DND-41 (cell line): ENCODE data around the gene DENND10.

ENCODE experiments used
- ATAC-seq: fragments of 200-7000 bp; cut with Tn5 transposase; 3 replicates; pipeline ENCODE4 v1.9.1; 2021; ENCODE audit warnings: low read depth; ENCODE audit not compliant: insufficient read depth
- DNase-seq: peaks from one replicate; pipeline ENCODE4 v3.0.0-alpha.2; 2020
- H2AFZ ChIP-seq: 2 replicates; pipeline ENCODE4 v1.6.0; 2012; ENCODE audit warnings: low read depth, low read length
- H3K27ac ChIP-seq: 2 replicates; pipeline ENCODE4 v1.5.1; 2012; ENCODE audit warnings: low read length, inconsistent platforms
- H3K27me3 ChIP-seq: fragments of 200-600 bp; sonication (generic); 2 replicates; pipeline ENCODE4 v1.6.0; 2012; ENCODE audit warnings: low read length, mild to moderate bottlenecking, inconsistent platforms; ENCODE audit not compliant: insufficient read depth, poor library complexity
- H3K36me3 ChIP-seq: 2 replicates; pipeline ENCODE4 v1.5.1; 2012; ENCODE audit warnings: low read length, inconsistent platforms; ENCODE audit not compliant: insufficient read depth
- H3K4me1 ChIP-seq: 2 replicates; pipeline ENCODE4 v1.5.1; 2012; ENCODE audit warnings: mild to moderate bottlenecking, low read length; ENCODE audit not compliant: insufficient read depth
- H3K4me2 ChIP-seq: 2 replicates; pipeline ENCODE4 v1.6.0; 2012; ENCODE audit warnings: mild to moderate bottlenecking, moderate library complexity, low read length, inconsistent platforms; ENCODE audit not compliant: insufficient read depth
- H3K4me3 ChIP-seq, 2 experiments: fragments of 200-600 bp in 1 of 2; shearing (Covaris generic) in 1 of 2; 2 replicates each; pipeline ENCODE4 v1.5.1; 2012 to 2016; ENCODE audit warnings: inconsistent platforms in 2 of 2, low read length in 2 of 2, mild to moderate bottlenecking in 2 of 2, low read depth in 1 of 2, moderate library complexity in 1 of 2
- H3K79me2 ChIP-seq: 2 replicates; pipeline ENCODE4 v1.6.0; 2012; ENCODE audit warnings: low read length, inconsistent platforms; ENCODE audit not compliant: insufficient read depth
- H3K9ac ChIP-seq: 2 replicates; pipeline ENCODE4 v1.6.0; 2012; ENCODE audit warnings: low read depth, mild to moderate bottlenecking, inconsistent platforms, low read length, moderate library complexity
- H3K9me3 ChIP-seq: 2 replicates; pipeline ENCODE4 v1.5.1; 2012; ENCODE audit warnings: low read length, moderate library complexity, mild to moderate bottlenecking, inconsistent platforms; ENCODE audit not compliant: insufficient read depth, severe bottlenecking
- H4K20me1 ChIP-seq: 2 replicates; pipeline ENCODE4 v1.6.0; 2012; ENCODE audit warnings: low read length; ENCODE audit not compliant: insufficient read depth
- CTCF ChIP-seq: IDR thresholded peaks from 2 replicates; pipeline ENCODE4 v1.5.1; 2012; ENCODE audit warnings: borderline replicate concordance, low read length, moderate library complexity, mild to moderate bottlenecking; ENCODE audit not compliant: poor library complexity, severe bottlenecking; ENCODE audit errors: extremely low read depth
- EZH2 ChIP-seq: IDR thresholded peaks from 3 replicates; pipeline ENCODE4 v1.6.1; 2012; ENCODE audit warnings: borderline replicate concordance, low read depth, mild to moderate bottlenecking, moderate library complexity, low read length, inconsistent platforms; ENCODE audit not compliant: severe bottlenecking

The DENND10 gene

GRCh38 chr10:119161680-119162451 is 58.0 kb downstream of the DENND10 start:
- H3K4me2 ChIP-seq = no peak overlapping the region; the same call in 1 of the 2 replicates
- H3K79me2 ChIP-seq = peaks cover 32% of the 10 kb centered on the region
- DNase-seq (no peak), ATAC-seq (no peak)
- H3K9me3 ChIP-seq = no peaks in the 10 kb centered on the region
- 0 out of 2 replicates have a peak overlapping the region, but pooled peaks have one; percentile 49 for H3K27ac ChIP-seq
- H3K27me3 ChIP-seq = no peaks in the 10 kb centered on the region
- H3K9ac ChIP-seq = no peak overlapping the region
- H3K4me1 ChIP-seq = peaks cover 39% of the 10 kb centered on the region
- no peak overlapping the region for H2AFZ ChIP-seq
- H4K20me1 ChIP-seq = no peaks in the 10 kb centered on the region
- no peak overlapping the region for H3K4me3 ChIP-seq
- TF ChIP-seq EZH2 = no peak
- TF ChIP-seq CTCF = no peak
- H3K36me3 ChIP-seq = peaks cover 62% of the 10 kb centered on the region

GRCh38 chr10:119162452-119163092 is 58.7 kb downstream of the DENND10 start:
- H3K4me2 ChIP-seq = no peak overlapping the region
- TF ChIP-seq EZH2 = no peak
- TF ChIP-seq CTCF = no peak
- peaks cover 66% of the 10 kb centered on the region for H3K36me3 ChIP-seq

GRCh38 chr10:119165171-119166117 is 61.5 kb downstream of the DENND10 start, which contains the start of gene SFXN4:
SFXN4 (minus strand) TSS chr10:119165714; CDS start chr10:119165647, 67 bp downstream.
- Histone ChIP-seq H3K79me2 (peaks cover 32% of the 10 kb centered on the region), H3K4me1 (peaks cover 45% of the 10 kb centered on the region), H2AFZ (peak within 1 kb of the TSS; percentile 84), H3K4me2 (peak within 1 kb of the TSS; percentile 83), H3K9me3 (no peaks in the 10 kb centered on the region), H4K20me1 (no peaks in the 10 kb centered on the region), H3K27me3 (no peaks in the 10 kb centered on the region), H3K9ac (peak within 1 kb of the TSS; percentile 82), H3K27ac (peak within 1 kb of the TSS; percentile 86), H3K36me3 (peaks cover 70% of the 10 kb centered on the region), H3K4me3 (peak within 1 kb of the TSS; percentile 41 to 75)
- DNase-seq (peak; percentile 81), ATAC-seq (peak; percentile 84)
- TF ChIP-seq EZH2 = no peak
- TF ChIP-seq CTCF = no peak

More at GRCh38 chr10:119162452-119163092, 58.7 kb downstream of the DENND10 start:
- ATAC-seq = no peak
- Histone ChIP-seq H3K27ac (no peak overlapping the region), H3K27me3 (no peaks in the 10 kb centered on the region), H3K4me1 (peaks cover 45% of the 10 kb centered on the region), H3K9me3 (no peaks in the 10 kb centered on the region), H3K9ac (no peak overlapping the region), H3K4me3 (no peak overlapping the region), H2AFZ (no peak overlapping the region), H4K20me1 (no peaks in the 10 kb centered on the region), H3K79me2 (peaks cover 32% of the 10 kb centered on the region)
- DNase-seq = no peak
